Hippocampal formation (tissue), 2 donors: Measurements from ENCODE around the gene CCDC183.
"Not testable (repeated sequence)": the region's sequence is repeated elsewhere in the genome, so short reads cannot be mapped to it uniquely, and the experiment has no call there.

Experiments
- DNase-seq, 2 donors: peaks; one replicate each; lab custom pipeline; 2025; lab: John Stamatoyannopoulos, UW

CCDC183 gene

DNA sequence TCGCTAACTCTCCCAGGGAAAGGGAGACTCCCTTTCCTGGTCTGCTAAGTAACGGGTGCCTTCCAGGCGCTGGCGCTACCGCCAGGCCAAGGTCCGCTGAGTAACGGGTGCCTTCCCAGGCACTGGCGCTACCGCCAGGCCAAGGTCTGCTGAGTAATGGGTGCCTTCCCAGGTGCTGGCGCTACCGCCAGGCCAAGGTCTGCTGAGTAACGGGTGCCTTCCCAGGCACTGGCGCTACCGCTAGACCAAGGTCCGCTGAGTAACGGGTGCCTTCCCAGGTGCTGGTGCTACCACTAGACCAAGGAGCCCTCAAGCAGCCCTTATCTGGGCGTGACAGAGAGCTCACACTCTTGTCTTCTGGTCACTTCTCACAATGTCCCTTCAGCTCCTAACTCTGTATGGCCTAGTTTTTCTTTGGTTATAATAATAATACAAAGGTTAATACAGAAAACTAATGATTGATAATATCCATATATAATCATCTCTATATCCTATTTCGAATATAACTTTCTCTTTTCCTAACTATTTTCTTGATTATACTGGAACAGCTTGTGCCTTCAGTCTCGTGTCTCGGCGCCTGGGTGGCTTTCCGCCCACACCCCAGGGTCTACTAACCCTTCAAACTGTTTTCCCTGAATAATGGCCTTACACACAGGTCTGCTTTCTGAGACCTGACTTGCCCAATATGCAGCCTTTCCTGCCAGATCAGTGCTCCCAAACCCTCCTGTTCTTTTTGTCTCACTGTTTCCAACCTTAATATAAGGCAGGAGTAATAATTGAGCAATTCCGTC lies 10.4 kb upstream of the CCDC183 start:
- not testable (repeated sequence) for DNase-seq

DNA sequence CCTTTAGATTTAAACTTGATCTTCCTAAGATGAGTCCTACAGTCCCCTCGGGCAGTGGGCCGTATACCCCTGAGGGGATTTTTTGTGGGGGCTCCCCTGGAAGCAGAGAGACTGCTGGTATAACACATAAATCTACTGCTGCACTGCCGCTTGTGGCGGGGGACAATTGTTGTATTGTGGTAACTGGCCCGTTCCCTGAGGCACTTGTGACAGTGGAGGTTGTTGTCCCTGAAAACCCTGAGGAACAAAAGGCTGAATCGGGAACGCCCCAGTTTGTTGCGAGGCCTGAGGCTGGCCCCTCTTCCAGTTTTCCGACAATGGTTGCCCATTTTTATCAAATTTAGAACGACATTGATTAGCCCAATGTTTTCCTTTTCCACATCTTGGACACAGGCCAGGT lies 9.7 kb upstream of the CCDC183 start:
- DNase-seq: peak; percentile 57 to 60

DNA sequence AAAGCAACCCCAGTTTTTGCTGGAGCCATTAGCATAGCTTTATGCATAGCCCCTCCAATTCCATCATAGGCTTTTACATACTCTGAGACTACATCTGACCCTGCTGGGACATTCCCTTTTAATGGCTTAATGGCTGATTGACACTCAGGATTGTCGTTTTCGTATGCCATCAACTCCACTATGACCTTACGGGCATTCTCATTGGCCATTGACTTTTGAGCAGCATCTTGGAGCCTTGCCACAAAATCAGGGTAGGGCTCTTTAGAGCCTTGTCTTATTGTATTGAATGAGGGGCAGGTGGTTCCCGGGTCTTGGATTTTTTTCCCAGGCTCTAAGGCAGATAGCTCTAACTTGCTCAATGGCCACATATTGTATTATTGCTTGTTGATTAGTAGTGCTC lies 9.2 kb upstream of the CCDC183 start:
- not testable (repeated sequence) for DNase-seq

GRCh38 chr9:136787690-136788400 lies 8.3 kb upstream of the CCDC183 start:
- peak; percentile 62 to 65 for DNase-seq

DNA sequence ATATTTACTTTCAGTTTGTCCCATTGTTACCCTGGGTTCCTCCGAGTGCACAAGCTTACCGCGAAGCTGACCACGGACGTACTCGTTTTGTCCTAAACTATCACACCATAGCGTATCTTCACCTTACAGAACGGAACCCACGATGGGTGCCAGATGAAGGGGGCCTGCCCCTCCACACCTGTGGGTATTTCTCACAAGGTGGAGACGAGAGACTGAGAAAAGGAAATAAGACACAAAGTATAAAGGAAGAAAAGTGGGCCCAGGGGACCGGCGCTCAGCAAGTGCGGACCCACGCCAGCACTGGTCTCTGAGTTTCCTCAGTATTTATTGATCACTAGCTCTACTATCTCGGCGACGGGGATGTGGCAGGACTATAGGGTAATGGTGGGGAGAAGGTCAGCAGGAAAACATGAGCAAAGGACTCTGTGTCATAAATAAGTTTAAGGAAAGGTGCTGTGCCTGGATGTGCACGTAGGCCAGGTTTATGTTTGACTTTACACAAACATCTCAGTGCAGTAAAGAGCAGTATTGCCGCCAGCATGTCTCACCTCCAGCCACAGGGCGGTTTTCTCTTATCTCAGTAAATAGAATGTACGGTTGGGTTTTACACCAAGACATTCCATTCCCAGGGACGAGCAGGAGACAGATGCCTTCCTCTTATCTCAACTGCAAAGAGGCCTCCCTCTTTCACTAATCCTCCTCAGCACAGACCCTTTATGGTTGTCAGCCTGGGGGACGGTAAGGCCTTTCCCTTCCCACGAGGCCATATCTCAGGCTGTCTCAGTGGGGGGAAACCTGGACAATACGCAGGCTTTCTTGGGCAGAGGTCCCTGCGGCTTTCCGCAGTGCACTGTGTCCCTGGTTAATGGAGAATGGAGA lies 7.3 kb upstream of the CCDC183 start:
- DNase-seq: not testable (repeated sequence)

DNA sequence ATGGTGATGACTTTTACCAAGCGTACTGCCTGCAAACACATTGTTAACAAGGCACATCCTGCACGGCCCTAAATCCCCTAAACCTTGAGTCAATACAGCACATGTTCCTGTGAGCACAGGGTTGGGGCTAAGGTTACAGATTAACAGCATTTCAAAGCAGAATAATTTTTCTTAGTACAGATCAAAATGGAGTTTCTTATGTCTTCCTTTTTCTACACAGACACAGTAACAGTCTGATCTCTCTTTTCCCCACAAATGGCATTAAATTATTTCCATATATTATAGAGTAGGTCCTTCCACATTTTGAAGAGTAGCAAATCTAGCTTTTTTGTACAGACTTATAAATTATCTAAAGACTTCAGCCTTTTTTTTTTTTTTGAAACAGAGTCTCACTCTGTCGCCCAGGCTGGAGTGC lies 6.6 kb upstream of the CCDC183 start:
- no peak for DNase-seq

GRCh38 chr9:136790640-136791515 lies 5.3 kb upstream of the CCDC183 start, which contains the start of gene TMEM141:
TMEM141 (plus strand) TSS chr9:136791344; CDS start chr9:136791371, 27 bp downstream.
- DNase-seq: peak; percentile 100

DNA sequence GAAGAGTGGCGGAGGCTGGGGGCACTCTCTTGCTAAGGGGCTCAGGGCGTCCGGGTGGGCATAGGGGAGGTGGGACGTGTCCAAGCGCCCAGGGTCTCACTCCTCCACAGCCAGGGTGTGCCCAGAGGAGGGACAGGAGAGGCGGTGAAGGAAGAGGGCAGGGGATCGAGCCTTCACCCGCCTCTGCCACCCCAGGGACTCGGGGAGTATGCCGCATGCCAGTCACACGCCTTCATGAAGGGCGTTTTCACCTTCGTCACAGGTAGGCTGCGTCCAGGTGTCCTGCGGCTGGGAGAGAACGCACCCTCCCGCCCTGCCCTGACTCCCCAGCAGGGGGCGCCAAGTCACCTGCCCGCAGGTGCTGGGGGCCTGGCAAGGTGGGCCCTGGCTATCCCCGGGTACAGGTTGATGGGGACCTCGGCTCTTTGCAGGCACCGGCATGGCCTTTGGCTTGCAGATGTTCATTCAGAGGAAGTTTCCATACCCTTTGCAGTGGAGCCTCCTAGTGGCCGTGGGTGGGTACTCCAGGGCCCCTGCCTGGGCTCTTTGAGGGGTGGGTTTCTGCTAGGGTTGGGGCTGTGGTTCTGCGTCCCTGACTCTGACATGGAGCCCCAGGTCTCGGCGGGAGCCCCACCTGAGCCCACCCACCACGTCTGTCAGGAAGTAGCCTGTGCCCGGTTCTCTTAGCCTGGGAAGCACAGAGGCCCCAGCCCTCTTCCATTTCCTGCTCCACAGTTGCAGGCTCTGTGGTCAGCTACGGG lies 4.4 kb upstream of the CCDC183 start:
- DNase-seq: no peak

DNA sequence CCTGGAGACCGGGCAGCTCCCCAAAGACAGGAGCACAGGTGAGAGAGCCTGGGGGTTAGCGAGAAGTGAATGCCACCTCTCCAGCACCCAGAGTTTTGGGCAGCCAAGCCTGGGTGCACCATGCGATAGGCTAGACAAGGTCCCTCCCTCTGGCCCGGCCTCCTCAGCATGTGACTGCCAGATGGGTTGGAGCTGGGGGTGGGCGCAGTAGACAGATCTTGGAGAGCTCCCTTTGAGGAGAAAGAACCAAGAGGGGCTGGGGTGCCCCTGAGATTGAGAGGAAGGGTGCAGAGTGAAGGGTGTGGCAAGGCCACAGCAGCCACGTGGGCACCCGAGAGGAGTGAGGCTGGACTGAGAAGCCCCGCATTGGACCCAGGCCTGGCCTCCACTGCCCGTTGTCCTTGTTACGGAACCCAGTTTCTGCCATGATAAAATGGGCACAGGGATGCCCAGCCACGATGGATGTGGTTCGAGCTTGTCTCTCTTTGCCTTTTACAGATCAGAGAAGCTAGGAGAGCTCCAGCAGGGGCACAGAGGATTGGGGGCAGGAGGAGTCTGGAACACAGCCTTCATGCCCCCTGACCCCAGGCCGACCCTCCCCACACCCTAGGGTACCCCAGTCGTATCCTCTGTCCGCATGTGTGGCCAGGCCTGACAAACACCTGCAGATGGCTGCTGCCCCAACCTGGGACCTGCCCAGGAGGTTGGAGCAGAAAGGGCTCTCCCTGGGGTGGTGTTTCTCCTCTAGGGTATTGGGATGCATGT lies 3.6 kb upstream of the CCDC183 start:
- DNase-seq: no peak

- DNase-seq: no peak
These were observed 2.8 kb upstream of the CCDC183 start for GRCh38 chr9:136793086-136793946.

- DNase-seq: no peak
These were observed 1.7 kb upstream of the CCDC183 start for GRCh38 chr9:136794281-136794999.

GRCh38 chr9:136795000-136795348 lies 1.2 kb upstream of the CCDC183 start:
- DNase-seq: no peak

- not testable (repeated sequence) for DNase-seq
These were observed 723 bp downstream of the CCDC183 start for GRCh38 chr9:136796775-136797347.

DNA sequence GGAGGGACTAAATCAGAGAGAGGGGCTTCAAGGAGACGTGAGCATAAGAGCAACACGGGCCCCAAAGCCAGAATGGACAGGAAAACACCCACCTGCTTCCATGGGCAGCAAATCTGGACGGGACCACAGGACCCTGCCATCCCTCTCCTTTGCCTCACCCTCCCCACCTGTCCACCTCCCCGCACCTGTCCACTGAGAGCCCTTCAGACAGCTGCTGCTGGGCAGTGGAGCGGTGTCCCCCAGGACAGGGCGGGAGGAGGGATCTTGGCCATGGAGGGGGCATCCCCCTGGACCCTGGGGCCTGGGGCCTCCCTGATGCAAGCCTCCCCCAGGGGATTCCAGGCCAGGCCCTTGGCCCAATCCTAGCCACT lies 2.6 kb downstream of the CCDC183 start:
- DNase-seq: no peak

DNA sequence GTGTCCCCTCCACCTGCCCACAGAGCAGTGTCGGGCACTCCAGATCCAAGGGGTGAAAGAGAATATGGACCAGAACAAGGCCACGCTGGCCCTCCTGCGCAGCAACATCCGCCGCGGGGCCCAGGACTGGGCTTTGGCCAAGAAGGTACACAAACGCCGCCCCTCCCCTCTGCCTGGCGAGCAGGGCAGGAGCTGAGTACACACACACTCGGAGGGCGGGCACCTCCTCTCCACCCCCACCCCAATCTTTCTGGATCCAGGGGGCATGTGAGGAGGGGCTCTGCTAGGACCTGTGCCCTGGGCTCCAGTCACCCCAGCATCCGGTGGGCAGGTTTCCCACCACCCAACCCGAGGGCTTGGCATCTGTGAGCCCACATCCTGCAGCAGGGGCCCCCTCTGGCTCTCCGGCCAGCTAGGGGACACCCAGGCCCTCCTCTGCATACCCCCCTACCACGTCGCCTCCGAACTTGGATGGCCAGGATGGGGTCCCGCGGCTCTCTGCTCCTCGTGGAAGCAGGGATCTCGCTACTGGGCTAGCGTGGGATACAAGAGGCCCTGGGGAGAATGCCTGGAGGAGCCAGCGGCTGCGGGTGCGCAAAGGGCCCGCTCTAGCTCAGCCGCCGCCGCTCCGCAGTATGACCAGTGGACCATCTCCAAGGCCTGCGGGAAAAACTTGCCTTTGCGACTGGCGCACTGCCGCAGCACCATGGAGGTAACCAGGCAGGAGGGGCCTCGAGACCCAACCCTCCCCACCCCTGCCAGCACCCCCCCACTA lies 3.1 kb downstream of the CCDC183 start:
- no peak for DNase-seq

DNA sequence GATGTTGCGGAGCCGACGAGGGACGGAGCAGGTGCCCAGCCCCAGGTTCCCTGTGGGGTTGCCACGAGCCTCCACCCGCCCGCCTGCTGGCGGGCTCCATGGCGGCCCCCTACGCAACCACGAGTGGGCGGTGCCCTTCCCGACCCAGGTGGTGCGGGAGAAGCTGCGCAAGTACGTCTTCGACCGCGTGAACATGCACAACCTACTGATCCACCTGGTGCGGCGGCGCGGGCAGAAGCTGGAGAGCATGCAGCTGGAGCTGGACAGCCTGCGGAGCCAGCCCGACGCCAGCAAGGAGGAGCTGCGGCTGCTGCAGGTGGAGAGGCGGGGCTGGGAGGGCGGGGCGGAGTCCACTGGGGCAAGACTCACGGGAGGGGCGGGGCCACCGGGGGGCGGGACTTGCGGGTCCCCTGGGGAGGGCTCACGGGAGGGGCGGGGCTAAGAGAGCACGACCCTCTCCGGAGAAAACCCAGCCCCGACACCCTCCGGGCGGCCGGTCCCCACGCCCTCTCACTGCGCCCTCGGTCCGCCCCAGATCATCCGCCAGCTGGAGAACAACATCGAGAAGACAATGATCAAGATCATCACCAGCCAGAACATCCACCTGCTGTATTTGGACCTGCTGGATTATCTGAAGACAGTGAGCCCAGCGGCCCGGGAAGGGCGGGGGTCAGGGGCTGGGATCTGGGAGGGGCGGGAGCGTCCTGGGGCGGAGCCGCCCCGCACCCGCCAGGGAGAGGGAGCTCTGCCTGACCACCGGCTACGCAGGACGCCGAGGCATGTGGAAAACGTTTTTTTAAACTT lies 3.9 kb downstream of the CCDC183 start:
- DNase-seq: peak in 1 of 2 donors; percentile 45
